Trophoblast cell (in vitro differentiated cells and primary cell): Measurements from ENCODE around the gene PLCB3.

ENCODE experiments used
- DNase-seq, 2 donors: peaks; one replicate each; pipeline ENCODE4 v3.0.0-alpha.2; 2016
- H2AFZ ChIP-seq: 2 replicates; pipeline ENCODE4 v1.6.1; 2013; ENCODE audit warnings: low read length, moderate library complexity, mild to moderate bottlenecking; ENCODE audit not compliant: insufficient read depth, poor library complexity
- H2AK5ac ChIP-seq: 2 replicates; pipeline ENCODE4 v1.6.1; 2013; ENCODE audit warnings: mild to moderate bottlenecking, low read length
- H2BK120ac ChIP-seq: 2 replicates; pipeline ENCODE4 v1.6.1; 2013; ENCODE audit warnings: low read length, mild to moderate bottlenecking, moderate library complexity; ENCODE audit not compliant: insufficient read depth, poor library complexity
- H2BK12ac ChIP-seq: 2 replicates; pipeline ENCODE4 v1.6.1; 2013; ENCODE audit warnings: mild to moderate bottlenecking, low read length, moderate library complexity
- H2BK5ac ChIP-seq: 2 replicates; pipeline ENCODE4 v1.6.1; 2013; ENCODE audit warnings: low read length, low read depth, moderate library complexity, mild to moderate bottlenecking; ENCODE audit not compliant: poor library complexity
- H3K14ac ChIP-seq: 2 replicates; pipeline ENCODE4 v1.6.1; 2013; ENCODE audit warnings: mild to moderate bottlenecking, low read length
- H3K18ac ChIP-seq: 2 replicates; pipeline ENCODE4 v1.6.1; 2013; ENCODE audit warnings: mild to moderate bottlenecking, low read length
- H3K23ac ChIP-seq: 2 replicates; pipeline ENCODE4 v1.6.1; 2013; ENCODE audit warnings: low read length
- H3K27ac ChIP-seq: 2 replicates; pipeline ENCODE4 v1.5.1; 2013; ENCODE audit warnings: low read depth, mild to moderate bottlenecking, inconsistent platforms, low read length, moderate library complexity
- H3K27me3 ChIP-seq: 2 replicates; pipeline ENCODE4 v1.6.1; 2013; ENCODE audit warnings: inconsistent platforms, mild to moderate bottlenecking, low read length, moderate library complexity; ENCODE audit not compliant: insufficient read depth
- H3K36me3 ChIP-seq, 2 experiments: 1 replicate in 1 of 2; 2 replicates in 1 of 2; pipeline ENCODE4 v1.6.1; 2013; ENCODE audit warnings: low read length in 2 of 2, mild to moderate bottlenecking in 2 of 2, moderate library complexity in 1 of 2; ENCODE audit not compliant: insufficient read depth in 2 of 2, control insufficient read depth in 1 of 2
- H3K4ac ChIP-seq: 2 replicates; pipeline ENCODE4 v1.6.1; 2013; ENCODE audit warnings: low read depth, mild to moderate bottlenecking, low read length, moderate library complexity
- H3K4me1 ChIP-seq, 2 experiments: 1 replicate in 1 of 2; 2 replicates in 1 of 2; pipeline ENCODE4 v1.6.1; 2013; ENCODE audit warnings: low read length in 2 of 2, mild to moderate bottlenecking in 2 of 2, moderate library complexity in 1 of 2; ENCODE audit not compliant: insufficient read depth in 2 of 2, control insufficient read depth in 1 of 2
- H3K4me2 ChIP-seq: 2 replicates; pipeline ENCODE4 v1.6.1; 2013; ENCODE audit warnings: inconsistent platforms, mild to moderate bottlenecking, low read length, moderate library complexity
- H3K4me3 ChIP-seq: 2 replicates; pipeline ENCODE4 v1.5.1; 2013; ENCODE audit warnings: mild to moderate bottlenecking, low read depth, low read length, inconsistent platforms
- H3K79me1 ChIP-seq: one replicate; pipeline ENCODE4 v1.6.1; 2013; ENCODE audit warnings: low read length
- H3K79me2 ChIP-seq: 2 replicates; pipeline ENCODE4 v1.6.1; 2013; ENCODE audit warnings: low read length, mild to moderate bottlenecking; ENCODE audit not compliant: control insufficient read depth, insufficient read depth, poor library complexity
- H3K9ac ChIP-seq: 2 replicates; pipeline ENCODE4 v1.6.1; 2013; ENCODE audit warnings: mild to moderate bottlenecking, low read length
- H3K9me3 ChIP-seq: 2 replicates; pipeline ENCODE4 v1.6.1; 2013; ENCODE audit warnings: low read depth, mild to moderate bottlenecking, control low read depth, inconsistent platforms, low read length; ENCODE audit not compliant: insufficient read depth
- H4K12ac ChIP-seq: 2 replicates; pipeline ENCODE4 v1.6.1; 2013; ENCODE audit warnings: low read depth, mild to moderate bottlenecking, low read length, moderate library complexity
- H4K8ac ChIP-seq: 2 replicates; pipeline ENCODE4 v1.6.1; 2013; ENCODE audit warnings: low read depth, mild to moderate bottlenecking, low read length, moderate library complexity
- H4K91ac ChIP-seq: one replicate; pipeline ENCODE4 v1.6.1; 2013; ENCODE audit warnings: low read depth, mild to moderate bottlenecking, low read length, moderate library complexity
- WGBS: extraction: QIAGEN DNeasy Blood & Tissue Kit; methylation state at CpG from one replicate; pipeline ENCODE4 v1.1.7; 2013; ENCODE audit warnings: missing lambda C conversion rate; ENCODE audit not compliant: insufficient read length, insufficient coverage; ENCODE audit errors: extremely low coverage; 5-methylcytosine and 5-hydroxymethylcytosine counted together

The PLCB3 gene

DNA sequence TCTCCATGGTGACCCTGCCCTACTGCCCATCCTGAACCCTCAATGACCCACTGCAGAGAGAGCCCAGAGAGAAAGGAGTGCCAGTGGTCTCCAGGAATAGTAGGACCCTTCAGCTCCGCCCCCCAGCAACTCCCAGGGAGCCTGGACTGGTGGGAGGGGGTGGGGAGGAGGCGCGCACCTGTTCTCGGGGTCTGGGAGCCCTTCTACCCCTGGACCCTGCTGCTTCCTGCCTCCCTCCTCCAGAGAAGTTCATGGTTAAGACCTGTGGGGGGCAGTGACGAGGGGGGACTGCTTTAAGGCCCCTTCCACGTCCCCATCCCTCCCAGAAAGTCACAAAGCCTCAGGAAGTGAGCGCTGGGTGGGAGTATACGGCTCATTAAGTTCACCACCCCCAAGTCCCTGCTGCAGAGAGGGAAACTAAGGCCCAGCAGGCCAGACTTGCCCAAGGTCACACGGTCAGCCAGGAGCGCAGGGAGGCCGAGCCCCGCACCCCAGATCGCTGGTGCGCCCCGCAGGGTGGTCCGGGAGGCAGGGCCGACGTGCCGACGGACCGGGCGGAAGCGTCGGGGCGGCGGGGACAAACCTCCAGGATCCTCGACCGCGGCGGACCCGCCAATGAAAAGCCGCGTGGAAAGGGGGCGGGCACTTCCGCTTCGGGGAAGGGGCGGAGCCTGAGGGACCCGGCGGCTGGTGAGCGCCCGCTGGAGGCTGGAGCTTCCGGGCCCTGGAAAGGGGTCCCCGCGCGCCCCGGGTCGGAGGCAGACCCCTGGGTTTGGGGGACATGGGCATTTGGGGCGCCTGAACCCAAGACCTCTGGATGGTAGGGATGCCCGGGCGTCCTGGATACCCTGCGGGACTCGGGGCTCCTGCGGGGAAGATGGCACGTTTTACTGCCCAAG is 25.5 kb upstream of the PLCB3 start, which contains the start of the genes NUDT22 and TRPT1:
TSS of gene NUDT22 (plus strand) at position 667 of the 899 bp plus-strand sequence. CDS start 379 bp downstream, outside the sequence.
TSS of gene TRPT1 (minus strand) at position 579 of the 899 bp plus-strand sequence. CDS start at position 253, 326 bp downstream.
- Histone ChIP-seq H2AFZ (peak within 1 kb of the TSS; percentile 76), H4K91ac (peak within 1 kb of the TSS; percentile 94), H2AK5ac (peak within 1 kb of the TSS; percentile 93), H3K79me1 (peaks cover 20% of the 10 kb centered on the region), H4K12ac (peak within 1 kb of the TSS; percentile 94), H3K4me1 (peaks cover 15 to 24% of the 10 kb centered on the region in 2 experiments), H4K8ac (peak within 1 kb of the TSS; percentile 94), H3K9me3 (peaks cover 5% of the 10 kb centered on the region), H3K4me2 (peak within 1 kb of the TSS; percentile 95), H3K18ac (peak within 1 kb of the TSS; percentile 97), H2BK12ac (peak within 1 kb of the TSS; percentile 42), H3K4me3 (peak within 1 kb of the TSS; percentile 83), H2BK120ac (peak within 1 kb of the TSS; percentile 70), H3K36me3 (peaks cover 17 to 19% of the 10 kb centered on the region in 2 experiments), H3K23ac (no peak within 1 kb of the TSS), H3K9ac (peak within 1 kb of the TSS; percentile 87), H3K27me3 (no peaks in the 10 kb centered on the region), H3K14ac (peak within 1 kb of the TSS; percentile 92), H3K4ac (peak within 1 kb of the TSS; percentile 74), H2BK5ac (peak within 1 kb of the TSS; percentile 58), H3K79me2 (peaks cover 16% of the 10 kb centered on the region), H3K27ac (peak within 1 kb of the TSS; percentile 5)
- DNase-seq: peak; percentile 83 to 92
- no CpG with 5 or more reads among the region's 54 CpGs for WGBS

DNA sequence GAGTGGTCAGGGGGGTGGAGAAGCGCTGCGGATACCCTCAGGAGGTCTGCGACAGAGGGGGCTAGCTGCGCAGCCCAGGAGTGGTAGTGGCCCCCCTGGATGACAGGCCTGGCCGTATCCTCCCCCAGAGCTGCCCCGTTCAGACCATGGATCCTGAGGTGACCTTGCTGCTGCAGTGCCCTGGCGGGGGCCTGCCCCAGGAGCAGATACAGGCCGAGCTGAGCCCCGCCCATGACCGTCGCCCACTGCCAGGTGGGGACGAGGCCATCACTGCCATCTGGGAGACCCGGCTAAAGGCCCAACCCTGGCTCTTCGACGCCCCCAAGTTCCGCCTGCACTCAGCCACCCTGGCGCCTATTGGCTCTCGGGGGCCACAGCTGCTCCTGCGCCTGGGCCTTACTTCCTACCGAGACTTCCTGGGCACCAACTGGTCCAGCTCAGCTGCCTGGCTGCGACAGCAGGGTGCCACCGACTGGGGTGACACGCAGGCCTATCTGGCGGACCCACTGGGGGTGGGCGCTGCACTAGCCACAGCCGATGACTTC is 24.8 kb upstream of the PLCB3 start:
- peak overlapping the region; percentile 68 for H2AFZ ChIP-seq
- peak overlapping the region; percentile 80 for H2AK5ac ChIP-seq
- H2BK120ac ChIP-seq: peak overlapping the region; percentile 70
- peak overlapping the region; percentile 87 for H3K9ac ChIP-seq
- peak in 1 of 2 donors; percentile 24 for DNase-seq
- peak overlapping the region; percentile 95 for H3K4me2 ChIP-seq
- H3K9me3 ChIP-seq: peaks cover 5% of the 10 kb centered on the region
- H3K27ac ChIP-seq: no peak overlapping the region
- peak overlapping the region; percentile 90 for H3K14ac ChIP-seq
- no CpG with 5 or more reads among the region's 26 CpGs for WGBS
- H3K4me1 ChIP-seq: peaks cover 18 to 24% of the 10 kb centered on the region in 2 experiments
- peak overlapping the region; percentile 58 for H2BK5ac ChIP-seq
- H4K91ac ChIP-seq: peak overlapping the region; percentile 90
- peak overlapping the region; percentile 79 for H4K12ac ChIP-seq
- peak overlapping the region; percentile 94 for H4K8ac ChIP-seq
- H3K79me1 ChIP-seq: peaks cover 20% of the 10 kb centered on the region
- H2BK12ac ChIP-seq: no peak overlapping the region
- peak overlapping the region; percentile 76 for H3K18ac ChIP-seq
- H3K79me2 ChIP-seq: peaks cover 16% of the 10 kb centered on the region
- peak overlapping the region; percentile 78 for H3K4me3 ChIP-seq
- peaks cover 15 to 16% of the 10 kb centered on the region in 2 experiments for H3K36me3 ChIP-seq
- H3K23ac ChIP-seq: no peak overlapping the region
- H3K27me3 ChIP-seq: no peaks in the 10 kb centered on the region
- peak overlapping the region; percentile 63 for H3K4ac ChIP-seq

DNA sequence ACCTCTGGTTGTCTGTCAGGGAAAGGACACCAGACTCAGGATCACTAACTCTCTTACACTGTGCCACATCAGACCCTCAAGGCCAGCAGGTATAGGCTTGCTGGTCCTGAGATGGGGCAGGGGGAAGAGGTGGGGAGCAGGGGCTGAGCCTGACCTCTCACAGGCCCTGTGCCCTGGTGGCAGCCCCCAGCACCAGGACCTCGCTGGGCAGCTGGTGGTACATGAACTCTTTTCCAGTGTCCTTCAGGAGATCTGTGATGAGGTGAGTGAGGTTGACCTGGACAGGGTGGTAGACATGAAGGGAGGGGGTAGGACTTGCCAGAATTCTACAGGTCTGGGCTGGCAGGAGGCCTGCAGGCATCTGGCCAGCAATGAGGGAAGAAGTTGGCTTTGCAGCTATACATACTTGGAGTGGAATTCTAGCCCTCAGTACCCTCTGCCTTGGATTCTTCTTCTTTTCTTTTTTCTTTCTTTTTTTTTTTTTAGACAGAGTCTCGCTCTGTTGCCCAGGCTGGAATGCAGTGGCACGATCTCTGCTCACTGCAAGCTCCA is 23.8 kb upstream of the PLCB3 start:
- H2BK5ac ChIP-seq: no peak overlapping the region
- H4K12ac ChIP-seq: no peak overlapping the region
- peaks cover 16% of the 10 kb centered on the region in 2 experiments for H3K36me3 ChIP-seq
- DNase-seq: peak in 1 of 2 donors; percentile 60
- H2BK120ac ChIP-seq: no peak overlapping the region
- H2BK12ac ChIP-seq: no peak overlapping the region
- peaks cover 5% of the 10 kb centered on the region for H3K9me3 ChIP-seq
- peaks cover 16% of the 10 kb centered on the region for H3K79me2 ChIP-seq
- H3K4me1 ChIP-seq: peaks cover 18 to 24% of the 10 kb centered on the region in 2 experiments
- no peak overlapping the region for H2AK5ac ChIP-seq
- no peak overlapping the region for H3K18ac ChIP-seq
- H4K91ac ChIP-seq: no peak overlapping the region
- H3K9ac ChIP-seq: no peak overlapping the region
- H3K4me2 ChIP-seq: no peak overlapping the region
- no peak overlapping the region for H3K4me3 ChIP-seq
- no peak overlapping the region for H3K14ac ChIP-seq
- H3K79me1 ChIP-seq: peaks cover 20% of the 10 kb centered on the region
- H3K27me3 ChIP-seq: no peaks in the 10 kb centered on the region
- H3K27ac ChIP-seq: no peak overlapping the region
- no peak overlapping the region for H3K4ac ChIP-seq
- H4K8ac ChIP-seq: no peak overlapping the region
- no CpG with 5 or more reads among the region's 3 CpGs for WGBS
- H3K23ac ChIP-seq: no peak overlapping the region
- no peak overlapping the region for H2AFZ ChIP-seq

DNA sequence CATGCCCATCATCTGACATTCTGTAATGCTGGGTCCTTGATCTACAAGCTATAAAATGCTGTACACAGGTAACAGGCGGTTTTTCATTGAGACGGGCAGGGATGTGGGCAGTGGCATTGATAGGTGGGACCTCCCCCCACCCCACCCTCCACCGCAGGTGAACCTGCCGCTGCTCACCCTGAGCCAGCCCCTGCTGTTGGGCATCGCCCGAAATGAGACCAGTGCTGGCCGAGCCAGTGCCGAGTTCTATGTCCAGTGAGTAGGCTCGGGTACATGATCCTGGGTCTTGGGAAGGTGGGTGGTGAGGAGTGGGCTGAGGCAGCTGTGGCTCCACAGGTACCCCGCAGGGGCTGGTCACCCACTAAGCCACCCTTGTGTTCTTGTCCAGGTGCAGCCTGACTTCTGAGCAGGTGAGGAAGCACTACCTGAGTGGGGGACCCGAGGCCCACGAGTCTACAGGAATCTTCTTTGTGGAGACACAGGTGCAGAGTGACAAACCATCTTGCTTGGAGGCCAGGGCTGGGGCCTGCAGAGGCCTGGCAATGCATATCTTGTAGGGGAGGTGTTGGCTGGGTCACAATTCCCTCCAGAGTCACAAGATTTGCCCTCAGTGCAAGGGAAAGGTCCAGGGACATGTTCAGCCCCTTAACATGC is 22.1 kb upstream of the PLCB3 start:
- Histone ChIP-seq H4K91ac (no peak overlapping the region), H2AK5ac (no peak overlapping the region), H3K23ac (no peak overlapping the region), H3K27me3 (no peaks in the 10 kb centered on the region), H4K8ac (no peak overlapping the region), H3K79me2 (peaks cover 19% of the 10 kb centered on the region), H3K4me3 (no peak overlapping the region), H3K14ac (no peak overlapping the region), H3K4me1 (peaks cover 16 to 22% of the 10 kb centered on the region in 2 experiments), H2BK12ac (no peak overlapping the region), H2AFZ (no peak overlapping the region), H3K9me3 (peaks cover 3% of the 10 kb centered on the region), H3K18ac (no peak overlapping the region), H3K4ac (no peak overlapping the region), H3K27ac (no peak overlapping the region), H2BK5ac (no peak overlapping the region), H3K36me3 (peaks cover 3 to 4% of the 10 kb centered on the region in 2 experiments), H3K9ac (no peak overlapping the region), H3K79me1 (peaks cover 23% of the 10 kb centered on the region), H2BK120ac (no peak overlapping the region), H4K12ac (no peak overlapping the region), H3K4me2 (no peak overlapping the region)
- no CpG with 5 or more reads among the region's 12 CpGs for WGBS
- no peak for DNase-seq
